GM19397 (cell line): ENCODE data around the gene LTC4S.
"Not testable (repeated sequence)": the region's sequence is repeated elsewhere in the genome, so short reads cannot be mapped to it uniquely, and the experiment has no call there.

ENCODE experiments used
- ATAC-seq: cut with Tn5 transposase; IDR thresholded peaks from one replicate; pipeline ENCODE4 v1.9.1; 2021; ENCODE audit warnings: mild to moderate bottlenecking, moderate library complexity; ENCODE audit not compliant: unreplicated experiment

The LTC4S gene

DNA sequence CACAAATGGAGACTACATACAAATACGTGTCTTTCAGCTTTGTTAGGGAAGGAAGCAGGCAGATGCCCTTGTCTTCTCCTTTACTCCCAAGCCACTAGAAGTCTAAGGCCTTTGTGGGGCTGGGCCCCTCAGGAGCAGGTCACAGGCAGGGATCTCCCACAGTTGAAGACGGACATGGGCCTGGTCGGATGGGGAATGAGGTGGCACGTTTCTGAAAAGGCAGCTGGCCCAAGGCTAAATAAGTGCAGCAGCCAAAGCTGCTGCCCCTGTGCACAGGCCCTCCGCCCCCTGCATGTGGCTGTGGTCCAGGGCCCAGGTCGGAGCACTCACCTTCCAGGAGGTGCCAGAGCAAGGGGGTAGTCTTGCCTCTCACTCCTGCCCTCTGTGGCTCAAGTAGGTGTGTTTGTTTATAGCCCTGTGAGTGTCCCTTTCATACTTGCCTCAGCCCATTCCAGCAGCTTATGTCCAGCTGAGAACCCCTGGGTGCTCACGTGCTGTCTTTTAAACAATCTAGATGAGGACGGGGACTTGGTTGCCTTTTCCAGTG is 28.7 kb downstream of the LTC4S start:
- ATAC-seq: no peak

DNA sequence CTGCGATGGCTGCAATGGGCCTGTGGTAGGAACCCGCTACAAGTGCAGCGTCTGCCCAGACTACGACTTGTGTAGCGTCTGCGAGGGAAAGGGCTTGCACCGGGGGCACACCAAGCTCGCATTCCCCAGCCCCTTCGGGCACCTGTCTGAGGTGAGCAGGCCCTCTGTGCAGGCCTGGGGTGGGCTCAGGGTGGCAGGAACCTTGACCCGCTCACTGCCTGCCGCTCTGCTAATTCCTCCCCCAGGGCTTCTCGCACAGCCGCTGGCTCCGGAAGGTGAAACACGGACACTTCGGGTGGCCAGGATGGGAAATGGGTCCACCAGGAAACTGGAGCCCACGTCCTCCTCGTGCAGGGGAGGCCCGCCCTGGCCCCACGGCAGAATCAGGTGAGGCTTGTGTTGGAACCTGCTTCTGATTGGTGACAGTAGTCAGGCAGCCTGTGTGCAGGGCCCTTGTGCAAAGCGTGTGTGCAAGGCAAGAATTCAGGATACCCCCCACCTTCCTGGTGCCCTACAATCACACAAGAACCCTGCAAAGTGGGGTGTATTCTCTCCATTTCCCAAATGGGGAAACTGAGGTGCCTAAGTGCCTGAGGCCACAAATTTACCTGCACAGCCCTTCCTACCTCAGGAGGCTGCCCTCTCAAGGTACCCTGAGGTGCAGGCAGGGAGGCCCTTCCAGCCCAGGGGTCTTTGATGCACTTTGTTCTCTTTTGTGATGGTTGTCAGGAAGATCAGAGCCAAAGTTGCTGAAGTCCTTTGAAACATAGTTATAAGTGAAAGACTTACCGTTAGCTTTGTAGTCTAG is 30.4 kb downstream of the LTC4S start:
- ATAC-seq: no peak

DNA sequence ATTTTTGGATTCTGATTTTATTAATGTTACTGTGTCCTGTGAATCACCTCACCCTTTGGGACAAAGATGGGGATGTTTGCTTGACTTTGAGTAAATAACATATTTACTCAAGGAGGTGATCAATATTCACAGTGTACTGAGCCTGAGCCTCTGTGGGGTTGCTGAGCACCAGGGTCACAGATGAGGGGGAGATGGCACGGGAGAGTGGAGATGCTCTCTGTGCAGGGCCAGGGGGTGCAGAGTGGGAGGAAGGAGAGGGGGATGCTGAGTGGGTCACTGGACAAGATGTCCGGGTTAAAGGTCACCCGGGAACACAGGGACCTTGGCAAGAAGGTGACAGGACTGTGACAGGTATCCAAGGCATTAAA is 30.9 kb downstream of the LTC4S start:
- no peak for ATAC-seq

DNA sequence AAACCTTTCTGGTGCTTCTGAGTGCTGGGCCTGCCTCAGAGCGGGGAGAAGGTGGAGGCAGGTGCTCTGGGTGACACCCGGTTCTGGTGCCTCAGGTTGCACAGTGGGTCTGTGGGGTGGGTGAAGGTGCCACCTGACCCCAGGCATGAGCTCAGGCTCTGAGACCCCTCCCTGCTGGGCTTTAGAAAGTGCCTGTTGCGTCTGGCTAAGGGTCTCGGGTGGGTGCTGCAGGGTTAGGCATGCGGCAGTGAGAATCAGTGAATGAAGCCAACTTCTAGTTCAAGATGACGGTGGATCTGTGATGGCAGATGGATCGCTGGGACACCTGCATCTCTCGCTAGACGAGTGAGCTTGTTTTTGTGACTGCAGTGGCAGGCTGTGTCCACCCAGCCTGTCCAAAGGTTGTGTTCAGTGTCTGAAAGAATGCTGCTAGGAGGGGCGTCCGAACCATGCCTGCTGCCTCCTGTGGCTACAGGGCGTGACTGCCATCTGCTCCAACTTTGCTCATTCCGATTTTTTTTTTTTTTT is 31.9 kb downstream of the LTC4S start:
- no peak for ATAC-seq

DNA sequence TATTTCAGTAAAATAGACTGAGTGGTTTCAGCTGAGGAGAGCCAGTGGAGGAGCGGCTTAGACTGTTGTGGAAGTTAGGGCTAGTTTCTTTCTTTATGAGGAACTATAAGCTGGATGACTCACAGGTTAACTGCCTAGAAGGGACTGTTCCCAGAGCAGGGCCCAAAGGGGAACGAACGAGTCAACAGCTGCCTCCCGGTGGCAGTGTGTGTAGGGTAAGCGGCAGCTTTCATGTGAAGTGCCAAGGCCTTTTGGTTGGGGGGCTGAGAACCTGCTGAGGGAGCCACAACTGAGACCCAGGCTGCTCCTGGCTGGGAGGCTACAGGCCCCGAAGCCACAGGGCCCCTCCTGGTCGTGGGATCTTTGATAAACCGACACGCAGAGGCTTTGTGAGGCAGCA is 33.9 kb downstream of the LTC4S start:
- ATAC-seq: no peak

DNA sequence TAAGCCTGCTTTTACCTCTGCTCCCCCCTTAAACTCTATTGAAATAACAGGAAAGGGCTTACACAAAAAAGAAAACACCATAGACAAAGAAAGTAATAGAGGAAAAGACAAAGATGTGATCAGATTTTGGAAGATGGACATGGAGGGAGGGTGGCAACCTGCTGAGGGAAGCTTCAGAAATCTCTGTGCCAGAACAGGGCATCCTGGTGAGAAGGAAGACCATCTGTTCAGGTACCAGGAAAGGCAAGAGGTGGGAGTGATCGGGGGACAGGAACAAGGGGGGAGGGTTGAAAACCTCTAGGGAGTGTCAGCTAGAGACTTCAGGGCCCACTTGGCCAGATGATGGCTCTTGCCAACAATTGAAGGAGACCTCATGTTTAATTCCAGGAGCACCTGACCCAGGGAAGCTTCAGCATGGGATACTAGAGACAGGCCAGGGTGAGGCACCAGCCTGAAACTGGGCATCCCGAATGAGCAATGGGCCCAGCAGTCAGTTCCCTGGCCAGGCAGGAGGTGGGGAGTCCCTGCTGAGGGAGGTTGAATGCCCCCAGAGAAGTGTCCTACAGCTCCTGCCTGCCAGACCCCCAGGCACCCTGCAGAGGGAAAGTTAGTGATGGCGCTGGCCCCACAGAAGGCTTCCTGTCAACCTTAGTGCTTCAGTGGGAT is 35.1 kb downstream of the LTC4S start:
- ATAC-seq: no peak

DNA sequence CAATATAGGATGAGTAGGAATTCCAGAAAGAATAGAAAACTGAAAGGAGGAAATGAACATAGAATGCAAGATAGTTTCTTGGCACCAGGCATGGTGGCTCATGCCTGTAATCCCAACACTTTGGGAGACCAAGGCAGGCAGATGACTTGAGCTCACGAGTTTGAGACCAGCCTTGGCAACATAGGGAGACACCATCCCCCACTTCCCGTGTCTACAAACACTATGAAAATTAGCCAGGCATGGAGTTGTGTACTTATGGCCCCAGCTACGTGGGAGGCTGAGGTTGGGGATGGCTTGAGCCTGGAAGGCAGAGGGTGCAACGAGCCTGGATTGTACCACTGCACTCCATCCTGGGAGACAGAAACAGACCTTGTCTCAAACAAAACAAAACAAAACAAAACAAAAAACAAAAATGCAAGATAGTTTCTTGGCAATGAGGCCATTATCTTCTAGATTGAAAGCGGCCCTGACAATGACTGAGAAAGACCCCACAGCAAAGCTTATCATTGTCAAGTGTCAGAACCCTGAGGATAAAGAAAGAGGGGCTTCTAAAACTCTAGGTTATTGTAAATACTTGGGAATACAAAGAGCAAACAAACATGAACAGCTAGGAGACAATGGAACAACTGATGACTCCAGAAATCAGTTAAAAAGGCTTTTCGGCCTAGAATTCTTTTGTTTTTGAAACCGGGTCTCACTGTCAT is 36.1 kb downstream of the LTC4S start:
- ATAC-seq: no peak

DNA sequence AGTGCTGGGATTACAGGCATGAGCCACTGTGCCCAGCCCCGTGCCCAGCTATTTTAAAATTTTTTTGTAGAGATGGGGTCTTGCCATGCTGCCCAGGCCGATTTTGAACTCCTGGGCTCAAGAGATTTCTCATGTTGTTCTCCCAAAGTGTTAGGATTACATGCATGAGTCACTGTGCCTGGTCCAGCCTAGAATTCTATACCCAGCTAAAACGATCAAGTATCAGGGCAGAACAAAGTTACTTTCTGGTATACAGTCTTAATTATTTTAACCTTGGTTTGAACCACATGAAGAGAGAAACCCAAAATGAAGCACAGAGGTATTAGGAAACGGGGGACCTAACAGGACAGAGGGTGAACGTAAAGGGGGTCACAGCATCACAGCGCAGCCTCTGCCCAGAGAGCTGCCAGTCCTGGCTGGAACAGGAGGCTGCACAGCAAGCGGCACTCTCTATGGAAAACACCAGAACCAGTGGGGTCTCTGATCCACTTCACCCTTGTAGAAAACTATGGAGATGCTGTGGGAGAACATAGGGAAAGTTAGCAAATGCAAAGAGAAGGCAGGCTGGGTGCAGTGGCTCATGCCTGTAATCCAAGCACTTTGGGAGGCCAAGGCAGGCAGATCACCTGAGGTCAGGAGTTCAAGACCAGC is 37.2 kb downstream of the LTC4S start:
- ATAC-seq: no peak

DNA sequence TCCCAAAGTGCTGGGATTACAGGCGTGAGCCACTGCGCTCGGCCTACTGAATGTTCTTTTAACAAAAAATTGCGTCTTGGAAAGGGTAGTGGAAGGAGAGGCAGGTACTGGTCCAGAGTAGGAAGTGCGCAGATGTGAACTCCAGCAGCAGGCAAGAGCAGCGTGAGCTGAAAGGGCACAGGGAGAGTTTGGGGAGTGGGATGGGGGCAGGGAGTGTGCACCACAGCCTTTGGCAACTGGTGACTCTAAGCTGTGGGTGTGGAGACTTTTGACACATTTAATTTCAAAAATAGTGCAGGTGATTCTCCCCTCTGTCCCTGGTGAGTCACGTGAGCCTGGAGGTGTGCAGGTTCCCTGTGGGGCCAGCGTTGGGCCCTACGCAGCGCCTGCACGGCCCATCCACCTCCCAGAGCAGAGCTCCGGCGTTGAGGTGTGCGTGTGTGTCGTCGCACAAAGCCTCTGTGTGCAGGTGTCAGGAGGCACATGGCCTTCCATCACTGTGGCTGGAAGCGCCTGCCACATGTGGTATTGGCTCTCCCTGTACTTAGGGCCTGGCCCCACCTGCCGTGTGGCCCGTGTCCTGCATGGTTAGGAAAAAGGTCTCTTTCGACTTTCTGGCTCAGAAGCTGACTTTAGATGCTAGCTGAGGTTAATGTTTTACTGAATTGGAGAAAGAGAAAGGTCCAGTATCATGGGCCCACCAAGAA is 38.4 kb downstream of the LTC4S start:
- ATAC-seq: no peak

DNA sequence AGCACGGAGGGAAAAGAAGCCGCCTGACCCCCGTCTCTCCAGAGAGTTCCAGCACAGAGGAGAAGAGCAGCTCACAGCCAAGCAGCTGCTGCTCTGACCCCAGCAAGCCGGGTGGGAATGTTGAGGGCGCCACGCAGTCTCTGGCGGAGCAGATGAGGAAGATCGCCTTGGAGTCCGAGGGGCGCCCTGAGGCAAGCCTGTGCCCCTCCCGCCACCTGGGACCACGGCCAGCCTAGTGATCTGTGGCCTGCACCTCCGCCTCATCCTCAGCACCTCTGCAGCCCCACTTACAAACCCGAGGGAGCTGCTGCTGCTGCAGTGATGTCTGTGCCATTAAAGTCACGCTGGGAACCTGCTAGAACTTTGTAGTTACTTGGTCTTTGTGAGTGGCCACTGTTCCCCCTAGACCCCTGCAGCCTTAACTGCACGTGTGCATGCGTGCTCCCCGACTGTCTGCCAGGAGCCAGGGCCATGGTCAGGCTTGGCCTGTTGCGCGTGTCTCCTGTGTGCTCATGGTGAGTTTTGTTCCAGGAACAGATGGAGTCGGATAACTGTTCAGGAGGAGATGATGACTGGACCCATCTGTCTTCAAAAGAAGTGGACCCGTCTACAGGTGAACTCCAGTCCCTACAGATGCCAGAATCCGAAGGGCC is 39.4 kb downstream of the LTC4S start:
- ATAC-seq: no peak

DNA sequence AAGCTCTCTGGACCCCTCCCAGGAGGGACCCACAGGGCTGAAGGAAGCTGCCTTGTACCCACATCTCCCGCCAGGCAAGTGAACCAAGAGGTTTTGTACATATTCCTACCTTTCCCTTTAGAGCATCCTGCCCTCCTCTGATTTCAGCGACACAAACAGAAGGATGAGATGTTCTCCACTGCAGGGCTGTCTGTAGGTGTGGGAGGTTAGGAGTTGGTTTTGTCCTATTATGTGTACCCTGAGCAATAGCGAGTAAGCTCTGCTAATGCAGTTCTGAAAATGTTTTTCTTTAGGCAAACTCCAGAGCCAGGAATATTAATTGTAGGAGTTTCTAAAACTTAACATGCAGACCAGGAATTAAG is 39.9 kb downstream of the LTC4S start:
- ATAC-seq: no peak

DNA sequence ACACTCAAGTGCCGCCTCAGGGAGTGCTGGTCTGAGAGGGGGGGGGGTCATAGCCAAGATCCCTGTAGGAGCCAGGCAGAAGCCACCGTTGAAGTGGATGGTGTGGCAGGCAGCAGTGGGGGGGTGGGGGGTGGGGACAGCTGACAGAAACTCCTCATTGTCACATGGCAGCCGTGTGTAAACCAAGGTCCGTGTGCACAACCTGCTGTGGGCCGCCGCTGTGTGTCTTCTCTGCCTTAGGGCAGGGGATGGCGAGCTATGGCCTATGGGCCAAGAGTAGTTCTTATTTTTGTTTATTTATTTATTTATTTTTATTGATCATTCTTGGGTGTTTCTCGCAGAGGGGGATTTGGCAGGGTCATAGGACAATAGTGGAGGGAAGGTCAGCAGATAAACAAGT is 40.3 kb downstream of the LTC4S start:
- ATAC-seq: no peak

DNA sequence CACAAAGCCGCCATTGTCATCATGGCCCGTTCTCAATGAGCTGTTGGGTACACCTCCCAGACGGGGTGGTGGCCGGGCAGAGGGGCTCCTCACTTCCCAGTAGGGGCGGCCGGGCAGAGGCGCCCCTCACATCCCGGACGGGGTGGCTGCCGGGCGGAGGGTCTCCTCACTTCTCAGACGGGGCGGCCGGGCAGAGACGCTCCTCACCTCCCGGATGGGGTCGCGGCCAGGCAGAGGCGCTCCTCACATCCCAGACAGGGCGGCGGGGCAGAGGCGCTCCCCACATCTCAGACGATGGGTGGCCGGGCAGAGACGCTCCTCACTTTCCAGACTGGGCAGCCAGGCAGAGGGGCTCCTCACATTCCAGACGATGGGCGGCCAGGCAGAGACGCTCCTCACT is 41.1 kb downstream of the LTC4S start:
- ATAC-seq: not testable (repeated sequence)

DNA sequence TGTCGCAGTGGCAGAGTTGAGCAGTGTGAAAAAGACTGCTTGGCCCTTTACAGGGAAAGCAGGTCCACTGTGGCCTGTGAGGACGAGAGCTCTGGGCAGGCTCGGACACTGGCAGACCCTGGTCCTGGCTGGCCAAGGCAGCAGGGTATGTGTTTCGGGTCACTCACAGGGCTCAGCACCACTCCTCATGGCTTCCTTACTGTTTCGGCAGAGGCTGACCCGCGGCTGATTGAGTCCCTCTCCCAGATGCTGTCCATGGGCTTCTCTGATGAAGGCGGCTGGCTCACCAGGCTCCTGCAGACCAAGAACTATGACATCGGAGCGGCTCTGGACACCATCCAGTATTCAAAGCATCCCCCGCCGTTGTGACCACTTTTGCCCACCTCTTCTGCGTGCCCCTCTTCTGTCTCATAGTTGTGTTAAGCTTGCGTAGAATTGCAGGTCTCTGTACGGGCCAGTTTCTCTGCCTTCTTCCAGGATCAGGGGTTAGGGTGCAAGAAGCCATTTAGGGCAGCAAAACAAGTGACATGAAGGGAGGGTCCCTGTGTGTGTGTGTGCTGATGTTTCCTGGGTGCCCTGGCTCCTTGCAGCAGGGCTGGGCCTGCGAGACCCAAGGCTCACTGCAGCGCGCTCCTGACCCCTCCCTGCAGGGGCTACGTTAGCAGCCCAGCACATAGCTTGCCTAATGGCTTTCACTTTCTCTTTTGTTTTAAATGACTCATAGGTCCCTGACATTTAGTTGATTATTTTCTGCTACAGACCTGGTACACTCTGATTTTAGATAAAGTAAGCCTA is 42.6 kb downstream of the LTC4S start:
- ATAC-seq: no peak

DNA sequence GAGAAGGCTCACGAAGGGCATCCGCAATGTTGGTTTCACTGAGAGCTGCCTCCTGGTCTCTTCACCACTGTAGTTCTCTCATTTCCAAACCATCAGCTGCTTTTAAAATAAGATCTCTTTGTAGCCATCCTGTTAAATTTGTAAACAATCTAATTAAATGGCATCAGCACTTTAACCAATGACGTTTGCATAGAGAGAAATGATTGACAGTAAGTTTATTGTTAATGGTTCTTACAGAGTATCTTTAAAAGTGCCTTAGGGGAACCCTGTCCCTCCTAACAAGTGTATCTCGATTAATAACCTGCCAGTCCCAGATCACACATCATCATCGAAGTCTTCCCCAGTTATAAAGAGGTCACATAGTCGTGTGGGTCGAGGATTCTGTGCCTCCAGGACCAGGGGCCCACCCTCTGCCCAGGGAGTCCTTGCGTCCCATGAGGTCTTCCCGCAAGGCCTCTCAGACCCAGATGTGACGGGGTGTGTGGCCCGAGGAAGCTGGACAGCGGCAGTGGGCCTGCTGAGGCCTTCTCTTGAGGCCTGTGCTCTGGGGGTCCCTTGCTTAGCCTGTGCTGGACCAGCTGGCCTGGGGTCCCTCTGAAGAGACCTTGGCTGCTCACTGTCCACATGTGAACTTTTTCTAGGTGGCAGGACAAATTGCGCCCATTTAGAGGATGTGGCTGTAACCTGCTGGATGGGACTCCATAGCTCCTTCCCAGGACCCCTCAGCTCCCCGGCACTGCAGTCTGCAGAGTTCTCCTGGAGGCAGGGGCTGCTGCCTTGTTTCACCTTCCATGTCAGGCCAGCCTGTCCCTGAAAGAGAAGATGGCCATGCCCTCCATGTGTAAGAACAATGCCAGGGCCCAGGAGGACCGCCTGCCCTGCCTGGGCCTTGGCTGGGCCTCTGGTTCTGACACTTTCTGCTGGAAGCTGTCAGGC is 43.6 kb downstream of the LTC4S start:
- no peak for ATAC-seq

DNA sequence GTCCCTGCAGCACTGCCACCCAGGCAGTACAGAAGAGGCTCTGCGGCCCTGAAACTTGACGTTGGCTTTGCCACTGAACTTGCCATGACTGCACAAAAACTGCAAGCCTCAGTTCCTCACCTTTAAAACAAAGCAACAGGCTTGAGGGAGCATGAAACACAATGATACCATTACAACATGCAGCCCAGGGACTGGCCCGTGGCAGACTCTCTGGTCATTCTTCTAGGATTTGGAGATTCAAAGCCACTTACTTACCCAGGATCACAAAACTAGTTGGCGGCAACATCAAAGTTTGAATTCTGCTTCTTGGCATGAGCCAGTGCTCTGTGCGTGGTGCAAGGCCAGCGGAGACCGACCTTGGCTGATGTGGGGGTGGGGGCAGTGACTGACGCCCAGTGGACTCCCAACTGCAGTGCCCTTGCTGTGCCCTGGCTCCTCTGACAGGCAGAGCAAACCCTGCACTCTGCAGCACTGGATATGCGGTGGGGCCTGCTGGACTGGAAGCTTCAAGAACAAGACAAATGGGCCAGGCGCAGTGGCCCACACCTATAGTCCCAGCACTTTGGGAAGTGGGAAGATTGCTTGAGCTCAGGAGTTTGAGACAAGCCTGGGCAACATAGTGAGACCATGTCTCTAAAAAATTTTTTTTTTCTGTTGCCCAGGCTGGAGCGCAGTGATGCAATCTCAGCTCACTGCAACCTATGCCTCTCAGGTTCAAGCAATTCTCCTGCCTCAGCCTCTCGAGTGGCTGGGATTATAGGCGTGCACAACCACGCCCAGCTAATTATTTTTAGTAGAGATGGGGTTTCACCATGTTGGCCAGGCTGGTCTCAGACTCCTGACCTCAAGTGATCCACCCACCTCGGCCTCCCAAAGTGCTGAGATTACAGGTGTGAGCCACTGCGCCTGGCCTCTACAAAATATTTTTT is 45.8 kb downstream of the LTC4S start:
- no peak for ATAC-seq

DNA sequence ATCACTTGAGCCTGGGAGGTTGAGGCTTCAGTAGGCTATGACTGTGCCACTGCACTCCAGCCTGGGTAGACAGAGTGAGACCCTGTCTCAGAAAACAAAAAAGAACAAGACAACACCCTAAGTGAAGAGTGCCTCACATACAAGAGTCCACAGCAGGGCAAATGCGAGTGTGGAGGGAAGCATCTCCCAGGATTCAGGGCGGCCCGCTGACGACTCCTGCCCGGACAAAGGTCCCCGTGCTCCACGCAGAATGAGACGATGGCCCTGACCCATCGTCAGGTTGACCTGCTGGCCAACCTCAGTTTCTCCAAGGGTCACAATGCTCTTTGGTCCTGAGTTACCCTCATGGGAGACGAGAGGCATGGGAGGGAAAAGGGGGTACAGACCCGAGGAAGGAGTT is 46.5 kb downstream of the LTC4S start:
- ATAC-seq: no peak
